Right lobe of liver (tissue), 6 donors: Measurements from ENCODE around the gene PRICKLE4. TPM values are rescaled to one million over a fixed set of nuclear protein-coding genes. Genes with fewer than 3 reads are reported as not detected.
A peak's percentile ranks its signal among the peaks of the same experiment; 100 is the strongest.

Experiments
- ATAC-seq, 4 donors: fragments of 200-7000 bp; cut with Tn5 transposase; one replicate each; pipeline ENCODE4 v1.9.1; 2020; ENCODE audit warnings: mild to moderate bottlenecking in 4 of 4, moderate library complexity in 4 of 4
- DNase-seq, 3 donors: peaks; one replicate each; pipeline ENCODE4 v3.0.0-alpha.2; 2020
- H3K27ac ChIP-seq, 3 donors: fragments of 200-600 bp; one replicate each; pipeline ENCODE4 v1.8.0; 2022
- H3K27me3 ChIP-seq, 2 donors: fragments of 200-600 bp; one replicate each; pipeline ENCODE4 v1.8.0; 2022
- H3K36me3 ChIP-seq, 4 donors: fragments of 200-600 bp; sonication (generic) in 1 of 4; one replicate each; pipeline versions ENCODE4 v1.5.1 to v1.8.0; 2017 to 2022; ENCODE audit warnings: control low read depth in 1 of 4
- H3K4me1 ChIP-seq, 4 donors: fragments of 200-600 bp; sonication (generic) in 1 of 4; one replicate each; pipeline versions ENCODE4 v1.5.1 to v1.8.0; 2017 to 2022; ENCODE audit warnings: control low read depth in 1 of 4
- H3K4me3 ChIP-seq, 3 donors: fragments of 200-600 bp; one replicate each; pipeline ENCODE4 v1.8.0; 2022
- H3K9me3 ChIP-seq, 4 donors: fragments of 200-600 bp; sonication (generic) in 1 of 4; one replicate each; pipeline versions ENCODE4 v1.5.1 to v1.8.0; 2017 to 2022; ENCODE audit warnings: control low read depth in 1 of 4
- CTCF ChIP-seq, 4 donors: fragments of 200-600 bp in 3 of 4; fragments of 450-650 bp in 1 of 4; IDR thresholded peaks; one replicate each; pipeline versions ENCODE4 v1.5.1 to v1.8.0; 2016 to 2022; ENCODE audit warnings: antibody characterized with exemption in 4 of 4, mild to moderate bottlenecking in 2 of 4
- POLR2A ChIP-seq: fragments of 450-650 bp; IDR thresholded peaks from one replicate; pipeline ENCODE4 v1.6.1; 2017; ENCODE audit warnings: antibody characterized with exemption, mild to moderate bottlenecking
- WGBS: methylation state at CpG from one replicate; pipeline ENCODE4 v1.1.6; 2018; ENCODE audit warnings: low coverage, low lambda C conversion rate; ENCODE audit not compliant: insufficient coverage; ENCODE audit errors: missing lambda C conversion rate; 5-methylcytosine and 5-hydroxymethylcytosine counted together
- intact Hi-C, 2 donors: fragments of 100-400 bp; cut with DNase I; formaldehyde crosslinking; loops; one replicate each; pipeline versions ENCODE4 v1.11.2 to v1.14.1; 2022
- total RNA-seq, 6 experiments: library from RNA; depleted of rRNA in 2 of 6; stranded (reverse); fragments of >200 nt in 2 of 6; fragmentation: NEBNext Ultra II Directional in 3 of 6; extraction: Animal tissue kit (Norgen Biotek cat#: 25700) in 3 of 6; gene quantifications; one replicate each; pipeline versions ENCODE4 v1.1.0 to v1.2.4, GENCODE V29; 2016 to 2023
- donor health status: DM: no; HTN: yes; CAD: no.
- donor health status: DM: no; HTN: no; CAD: no.
- donor health status: DM: no; HTN: no; CAD: no.
- donor health status: DM: no; HTN: yes; CAD: no.
- donor health status: DM: no; HTN: yes; CAD: no.

PRICKLE4 gene
- total RNA-seq, 6 experiments from 2014 or later: 1.3 to 3.1 (median 2.7) TPM; not detected in 1

- no peak overlapping the region for H3K4me3 ChIP-seq
- no peak for ATAC-seq
- intact Hi-C loops: no loop called here
- WGBS: 60% methylated on average over 1 of the region's 5 CpGs
- TF ChIP-seq CTCF (IDR thresholded peaks at IDR 0.05) (no peak), POLR2A (no peak)
- H3K27ac ChIP-seq: no peak overlapping the region
- H3K36me3 ChIP-seq: peaks cover 0 to 22% (median 8%) of the 10 kb centered on the region in 4 donors
- H3K4me1 ChIP-seq: peaks cover 0 to 17% (median 5%) of the 10 kb centered on the region in 4 donors
- DNase-seq: no peak
- no peaks in the 10 kb centered on the region for H3K27me3 ChIP-seq
- no peaks in the 10 kb centered on the region for H3K9me3 ChIP-seq
Observed at GRCh38 chr6:41777551-41778285, 2.9 kb upstream of the PRICKLE4 start.

GRCh38 chr6:41778895-41779294, 1.7 kb upstream of the PRICKLE4 start:
- H3K27me3 ChIP-seq: no peaks in the 10 kb centered on the region
- H3K4me1 ChIP-seq: peaks cover 0 to 17% (median 5%) of the 10 kb centered on the region in 4 donors
- H3K4me3 ChIP-seq: peak overlapping the region; percentile 58 to 76 (median 65)
- peaks cover 0 to 16% (median 8%) of the 10 kb centered on the region in 4 donors for H3K36me3 ChIP-seq
- TF ChIP-seq POLR2A: no peak
- no peak for TF ChIP-seq CTCF (IDR thresholded peaks at IDR 0.05)
- H3K9me3 ChIP-seq: no peaks in the 10 kb centered on the region
- intact Hi-C loops: no loop called here
- ATAC-seq (no peak), DNase-seq (no peak)
- no peak overlapping the region for H3K27ac ChIP-seq
- 27% methylated on average over 6 of the region's 6 CpGs for WGBS

GRCh38 chr6:41779336-41779735, 1.2 kb upstream of the PRICKLE4 start:
- 4% methylated on average over 5 of the region's 16 CpGs for WGBS
- Histone ChIP-seq H3K4me1 (peaks cover 0 to 17% (median 5%) of the 10 kb centered on the region in 4 donors), H3K36me3 (peaks cover 0 to 14% (median 6%) of the 10 kb centered on the region in 4 donors), H3K9me3 (no peaks in the 10 kb centered on the region), H3K4me3 (peak overlapping the region; percentile 58 to 76 (median 65)), H3K27me3 (no peaks in the 10 kb centered on the region), H3K27ac (no peak overlapping the region)
- DNase-seq (no peak), ATAC-seq (no peak)
- intact Hi-C loops: no loop called here
- TF ChIP-seq POLR2A: no peak
- TF ChIP-seq CTCF (IDR thresholded peaks at IDR 0.05): no peak

GRCh38 chr6:41779788-41780550, 613 bp upstream of the PRICKLE4 start, which contains the start of gene FRS3:
Gene FRS3 (minus strand): TSS chr6:41779900. CDS start chr6:41776987, 2,913 bp downstream.
- Histone ChIP-seq H3K27ac (peak within 1 kb of the TSS; percentile 66 to 88 (median 84)), H3K9me3 (no peaks in the 10 kb centered on the region), H3K4me3 (peak within 1 kb of the TSS; percentile 65 to 85 (median 76)), H3K27me3 (no peaks in the 10 kb centered on the region), H3K36me3 (peaks cover 0 to 8% (median 3%) of the 10 kb centered on the region in 4 donors), H3K4me1 (peaks cover 0 to 17% (median 5%) of the 10 kb centered on the region in 4 donors)
- TF ChIP-seq CTCF (IDR thresholded peaks at IDR 0.05) (peak; percentile 79 to 97 (median 83)), POLR2A (peak; percentile 21)
- ATAC-seq (peak; percentile 90 to 94 (median 92)), DNase-seq (peak; percentile 99)
- intact Hi-C loops: loop anchor here (10.0 kb wide), 3 partner anchors 145 to 265 kb away; partner anchors contain the start of genes BYSL (in 1 of the 2) and MED20 (in 1 of the 2)
- 0% methylated on average over 37 of the region's 73 CpGs for WGBS
